Measurements from ENCODE around the gene LARP1B.
"Not testable (repeated sequence)": the region's sequence is repeated elsewhere in the genome, so short reads cannot be mapped to it uniquely, and the experiment has no call there.

DNA sequence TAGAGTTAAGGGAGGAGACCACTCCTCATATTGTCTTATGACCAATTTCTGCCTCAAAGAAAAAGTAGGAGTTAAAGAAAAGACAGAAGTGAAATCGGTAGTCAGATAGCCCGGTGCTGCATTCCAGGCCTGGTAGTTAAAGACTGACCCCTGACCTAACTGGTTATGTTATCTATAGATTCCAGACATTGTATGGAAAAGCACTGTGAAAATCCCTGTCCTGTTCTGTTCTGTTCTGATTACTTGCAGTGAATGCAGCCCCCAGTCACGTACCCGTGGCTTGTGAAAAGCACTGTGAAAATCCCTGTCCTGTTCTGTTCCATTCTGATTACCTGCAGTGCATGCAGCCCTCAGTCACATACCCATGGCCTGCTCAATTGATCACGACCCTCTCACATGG lies 198.8 kb downstream of the LARP1B start:
- TF ChIP-seq, protein P1, sequence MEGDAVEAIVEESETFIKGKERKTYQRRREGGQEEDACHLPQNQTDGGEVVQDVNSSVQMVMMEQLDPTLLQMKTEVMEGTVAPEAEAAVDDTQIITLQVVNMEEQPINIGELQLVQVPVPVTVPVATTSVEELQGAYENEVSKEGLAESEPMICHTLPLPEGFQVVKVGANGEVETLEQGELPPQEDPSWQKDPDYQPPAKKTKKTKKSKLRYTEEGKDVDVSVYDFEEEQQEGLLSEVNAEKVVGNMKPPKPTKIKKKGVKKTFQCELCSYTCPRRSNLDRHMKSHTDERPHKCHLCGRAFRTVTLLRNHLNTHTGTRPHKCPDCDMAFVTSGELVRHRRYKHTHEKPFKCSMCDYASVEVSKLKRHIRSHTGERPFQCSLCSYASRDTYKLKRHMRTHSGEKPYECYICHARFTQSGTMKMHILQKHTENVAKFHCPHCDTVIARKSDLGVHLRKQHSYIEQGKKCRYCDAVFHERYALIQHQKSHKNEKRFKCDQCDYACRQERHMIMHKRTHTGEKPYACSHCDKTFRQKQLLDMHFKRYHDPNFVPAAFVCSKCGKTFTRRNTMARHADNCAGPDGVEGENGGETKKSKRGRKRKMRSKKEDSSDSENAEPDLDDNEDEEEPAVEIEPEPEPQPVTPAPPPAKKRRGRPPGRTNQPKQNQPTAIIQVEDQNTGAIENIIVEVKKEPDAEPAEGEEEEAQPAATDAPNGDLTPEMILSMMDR (IDR thresholded peaks at IDR 0.05), result not testable (repeated sequence)
- not testable (repeated sequence) for TF ChIP-seq EZH2phosphoT487 (IDR thresholded peaks at IDR 0.05)

Data from neural progenitor cell (in vitro differentiated cells).